ENCODE measurements around the gene STK36.
A peak's percentile ranks its signal among the peaks of the same experiment; 100 is the strongest.
"Not testable (repeated sequence)": the region's sequence is repeated elsewhere in the genome, so short reads cannot be mapped to it uniquely, and the experiment has no call there.

The STK36 gene

GRCh38 chr2:218671097-218671653 lies 711 bp upstream of the STK36 start:
- Mint-ChIP-seq H3K27me3 (ENCODE audit: low read depth, poor library complexity) (peaks cover 3% of the 10 kb centered on the region), H3K36me3 (ENCODE audit: low read depth) (peaks cover 30% of the 10 kb centered on the region), H3K4me3 (peak overlapping the region; percentile 100), H3K27ac (peak overlapping the region; percentile 100), H3K4me1 (peaks cover 26% of the 10 kb centered on the region), H3K9me3 (no peaks in the 10 kb centered on the region)
- no peak for TF ChIP-seq CTCF (IDR thresholded peaks at IDR 0.05)
- no peak for DNase-seq

- DNase-seq = no peak
- no peak for TF ChIP-seq CTCF (IDR thresholded peaks at IDR 0.05)
- Mint-ChIP-seq H3K27ac (peak overlapping the region; percentile 3), H3K9me3 (no peaks in the 10 kb centered on the region), H3K36me3 (ENCODE audit: low read depth) (peaks cover 42% of the 10 kb centered on the region), H3K27me3 (ENCODE audit: low read depth, poor library complexity) (peaks cover 2% of the 10 kb centered on the region), H3K4me3 (no peak overlapping the region), H3K4me1 (no peaks in the 10 kb centered on the region)
These were observed 7.2 kb downstream of the STK36 start for GRCh38 chr2:218679119-218679518.

- Mint-ChIP-seq H3K27me3 (ENCODE audit: low read depth, poor library complexity) (no peaks in the 10 kb centered on the region), H3K36me3 (ENCODE audit: low read depth) (peaks cover 44% of the 10 kb centered on the region), H3K4me1 (no peaks in the 10 kb centered on the region), H3K9me3 (no peaks in the 10 kb centered on the region), H3K4me3 (no peak overlapping the region), H3K27ac (no peak overlapping the region)
- no peak for DNase-seq
- TF ChIP-seq CTCF (IDR thresholded peaks at IDR 0.05) = no peak
These were observed 8.2 kb downstream of the STK36 start for GRCh38 chr2:218680061-218680460.

- not testable (repeated sequence) for H3K4me1 Mint-ChIP-seq; H3K27me3 Mint-ChIP-seq (ENCODE audit: low read depth, poor library complexity); H3K27ac Mint-ChIP-seq; H3K4me3 Mint-ChIP-seq; H3K9me3 Mint-ChIP-seq
- H3K36me3 Mint-ChIP-seq (ENCODE audit: low read depth) = peaks cover 45% of the 10 kb centered on the region
- TF ChIP-seq CTCF (IDR thresholded peaks at IDR 0.05) = peak; percentile 83
- peak; percentile 45 for DNase-seq
These were observed 15.6 kb downstream of the STK36 start for GRCh38 chr2:218687400-218688060.

- H3K27ac Mint-ChIP-seq = no peak overlapping the region
- no peaks in the 10 kb centered on the region for H3K27me3 Mint-ChIP-seq (ENCODE audit: low read depth, poor library complexity)
- H3K4me3 Mint-ChIP-seq = no peak overlapping the region
- H3K36me3 Mint-ChIP-seq (ENCODE audit: low read depth) = peaks cover 49% of the 10 kb centered on the region
- no peak for DNase-seq
- peaks cover 11% of the 10 kb centered on the region for H3K4me1 Mint-ChIP-seq
- H3K9me3 Mint-ChIP-seq = no peaks in the 10 kb centered on the region
- TF ChIP-seq CTCF (IDR thresholded peaks at IDR 0.05) = no peak
These were observed 19.3 kb downstream of the STK36 start for GRCh38 chr2:218691234-218691633.
